A673 (cell line): ENCODE data around the gene PLXDC2. TPM values are rescaled to one million over a fixed set of nuclear protein-coding genes. Genes with fewer than 3 reads are reported as not detected.
"Not testable (repeated sequence)": the region's sequence is repeated elsewhere in the genome, so short reads cannot be mapped to it uniquely, and the experiment has no call there.

Experiments used
- BruUV-seq: library from RNA; stranded (reverse); fragments of 400-500 nt; replicated peaks from 2 replicates; lab custom pipeline; 2021; lab: Mats Ljungman, UMichigan
- CTCF ChIA-PET: fragments of 300-600 bp; sonication (Branson Sonifier 250); formaldehyde crosslinking; loops from one replicate; lab custom pipeline; 2022; ENCODE audit warnings: antibody characterized with exemption; lab: Charles Lee
- POLR2A ChIA-PET: fragments of 300-600 bp; sonication (Branson Sonifier 250); formaldehyde crosslinking; loops from one replicate; lab custom pipeline; 2022; ENCODE audit warnings: antibody characterized with exemption; ENCODE audit not compliant: low non-redundant PET; lab: Charles Lee
- DNase-seq: peaks from one replicate; pipeline ENCODE4 v3.0.0-alpha.2; 2015; ENCODE audit warnings: low spot score
- H3K27ac ChIP-seq: fragments of 200-600 bp; sonication (generic); 2 replicates; pipeline ENCODE4 v1.5.1; 2016; ENCODE audit warnings: mixed run types, low read depth, mild to moderate bottlenecking, mixed read lengths, antibody characterized with exemption, low read length; ENCODE audit not compliant: poor library complexity, severe bottlenecking
- H3K27me3 ChIP-seq: fragments of 200-600 bp; sonication (generic); replicated peaks from 2 replicates; pipeline ENCODE4 v1.6.1; 2017; ENCODE audit warnings: mixed run types, low read depth, mild to moderate bottlenecking, mixed read lengths, antibody characterized with exemption, low read length; ENCODE audit not compliant: insufficient read depth, poor library complexity
- H3K36me3 ChIP-seq: fragments of 200-600 bp; sonication (generic); 2 replicates; pipeline ENCODE4 v1.6.1; 2016; ENCODE audit warnings: mixed run types, mild to moderate bottlenecking, mixed read lengths, antibody characterized with exemption, low read length; ENCODE audit not compliant: insufficient read depth, poor library complexity, severe bottlenecking
- H3K4me1 ChIP-seq: fragments of 200-600 bp; sonication (generic); 2 replicates; pipeline ENCODE4 v1.6.1; 2017; ENCODE audit warnings: mixed run types, mild to moderate bottlenecking, mixed read lengths, antibody characterized with exemption, low read length; ENCODE audit not compliant: insufficient read depth, poor library complexity, severe bottlenecking
- H3K4me3 ChIP-seq: fragments of 200-600 bp; sonication (generic); 2 replicates; pipeline ENCODE4 v1.5.1; 2016; ENCODE audit warnings: low read depth, mixed run types, mild to moderate bottlenecking, mixed read lengths, low read length; ENCODE audit not compliant: poor library complexity, severe bottlenecking
- H3K9me3 ChIP-seq: fragments of 200-600 bp; sonication (generic); 2 replicates; pipeline ENCODE4 v1.6.1; 2016; ENCODE audit warnings: mixed run types, low read depth, mild to moderate bottlenecking, mixed read lengths, antibody characterized with exemption, low read length; ENCODE audit not compliant: poor library complexity, severe bottlenecking
- CTCF ChIP-seq: fragments of 300-800, 200-600 bp; sonication (generic); conservative IDR thresholded peaks from 2 replicates; pipeline ENCODE4 v1.5.1; 2017; ENCODE audit warnings: low read depth, mild to moderate bottlenecking, antibody characterized with exemption, low read length, moderate library complexity, mixed read lengths
- EZH2 ChIP-seq: fragments of 200-600 bp; sonication (generic); IDR thresholded peaks from 2 replicates; pipeline ENCODE4 v1.6.1; 2017; ENCODE audit warnings: borderline replicate concordance, low read depth, mild to moderate bottlenecking, mixed read lengths, antibody characterized with exemption, low read length; ENCODE audit not compliant: poor library complexity, severe bottlenecking
- intact Hi-C: fragments of 100-400 bp; cut with micrococcal nuclease; formaldehyde crosslinking; loops from one replicate; pipeline ENCODE4 v1.10.0; 2022; ENCODE audit not compliant: unreplicated experiment
- total RNA-seq: library from RNA; stranded (reverse); gene quantifications from 2 replicates; pipeline ENCODE4 v1.2.3, GENCODE V29; 2021

Gene PLXDC2
- total RNA-seq, 1 experiment from 2014 or later, result 74.8 TPM

- ChIA-PET CTCF (no interaction called here), POLR2A (no interaction called here)
- Histone ChIP-seq H3K9me3 (no peaks in the 10 kb centered on the region), H3K4me1 (no peaks in the 10 kb centered on the region), H3K36me3 (no peaks in the 10 kb centered on the region), H3K4me3 (no peak overlapping the region), H3K27me3 (no peaks in the 10 kb centered on the region), H3K27ac (no peak overlapping the region)
- TF ChIP-seq EZH2, result no peak
- intact Hi-C loops, result no loop called here
- DNase-seq, result no peak
- BruUV-seq, result no TSS peak
Observed at GRCh38 chr10:20180766-20181165, 364.5 kb downstream of the PLXDC2 start.

- no peak for DNase-seq
- H3K27ac ChIP-seq, result no peak overlapping the region
- no peaks in the 10 kb centered on the region for H3K27me3 ChIP-seq
- no peaks in the 10 kb centered on the region for H3K4me1 ChIP-seq
- no peak overlapping the region for H3K4me3 ChIP-seq
- TF ChIP-seq CTCF (no peak), EZH2 (no peak)
- H3K36me3 ChIP-seq, result no peaks in the 10 kb centered on the region
- no TSS peak for BruUV-seq
- H3K9me3 ChIP-seq, result no peaks in the 10 kb centered on the region
- intact Hi-C loops, result no loop called here
- POLR2A ChIA-PET, result no interaction called here
- CTCF ChIA-PET, result no interaction called here
Observed at GRCh38 chr10:20181434-20181833, 365.2 kb downstream of the PLXDC2 start.

DNA sequence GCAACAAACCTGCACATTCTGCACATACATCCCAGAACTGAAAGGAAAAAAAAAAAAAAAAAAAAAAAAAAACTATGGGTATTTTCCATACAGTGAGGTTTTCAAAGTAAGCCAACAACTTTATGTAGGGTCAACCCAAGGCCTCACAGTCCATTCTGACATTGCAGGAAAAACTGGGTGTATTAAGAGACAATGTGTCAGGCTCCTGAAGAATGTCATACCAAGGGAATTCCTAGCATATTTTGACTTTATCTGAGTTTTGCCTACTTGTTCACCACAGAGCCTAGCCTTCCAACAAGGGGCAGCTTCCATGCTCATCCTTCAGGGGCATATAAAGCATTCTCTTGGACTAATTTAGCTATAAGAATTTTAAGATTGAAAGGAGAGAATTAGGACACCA lies 368.9 kb downstream of the PLXDC2 start:
- TF ChIP-seq CTCF (no peak), EZH2 (no peak)
- Histone ChIP-seq H3K27ac (no peak overlapping the region), H3K27me3 (no peaks in the 10 kb centered on the region), H3K4me3 (no peak overlapping the region), H3K36me3 (no peaks in the 10 kb centered on the region), H3K4me1 (no peaks in the 10 kb centered on the region), H3K9me3 (no peaks in the 10 kb centered on the region)
- no TSS peak for BruUV-seq
- ChIA-PET CTCF (no interaction called here), POLR2A (no interaction called here)
- intact Hi-C loops, result no loop called here
- DNase-seq, result no peak

- H3K27ac ChIP-seq, POLR2A ChIA-PET, H3K36me3 ChIP-seq, H3K4me3 ChIP-seq, H3K9me3 ChIP-seq, H3K27me3 ChIP-seq, DNase-seq, CTCF ChIA-PET, intact Hi-C loops, H3K4me1 ChIP-seq, BruUV-seq: not testable (repeated sequence)
Observed at GRCh38 chr10:20191392-20191791, 375.2 kb downstream of the PLXDC2 start.
